Measurements from ENCODE around the gene LRFN2.

The LRFN2 gene

DNA sequence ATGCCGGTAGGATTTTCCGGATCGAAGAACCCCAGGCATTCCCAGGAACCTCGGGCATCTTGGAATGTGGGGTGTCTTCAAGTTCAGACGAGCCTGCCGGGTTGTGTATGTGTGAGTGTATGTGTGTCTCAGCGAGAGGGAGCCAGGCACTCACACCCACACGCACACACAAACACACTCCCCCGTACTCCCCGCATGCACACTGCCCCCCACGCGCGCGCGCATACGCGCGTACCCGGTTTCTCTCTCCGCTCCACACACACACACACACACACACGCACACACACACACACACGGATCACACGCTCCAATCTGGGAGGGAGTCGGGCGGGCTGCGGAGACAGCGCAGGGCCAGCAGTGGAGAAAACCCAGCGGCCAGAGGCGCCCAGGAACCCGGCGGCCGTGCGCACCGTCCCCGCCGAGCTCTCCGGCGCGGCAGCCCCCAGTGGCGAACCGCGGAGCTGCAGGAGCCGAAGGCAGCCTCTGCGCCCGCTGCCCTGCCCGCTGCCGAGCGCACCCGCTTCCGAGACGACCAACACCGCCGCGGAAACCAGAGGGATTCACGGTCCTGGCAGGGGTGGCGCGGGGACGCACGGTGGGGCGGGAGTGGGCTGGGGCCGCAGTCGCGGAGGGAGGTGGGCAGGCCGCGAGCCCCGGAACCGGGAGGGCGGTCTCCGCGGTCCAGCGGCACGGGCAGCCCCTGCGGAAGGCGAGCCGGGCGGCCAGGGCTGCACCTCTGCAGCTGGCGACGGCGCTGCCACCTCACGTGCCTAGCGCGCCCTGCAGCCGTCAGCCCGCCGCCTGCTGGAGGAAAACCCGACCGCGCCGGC, at the start of gene LRFN2:
TSS of gene LRFN2 (minus strand) at position 125 of the 830 bp plus-strand sequence.
- H3K27ac ChIP-seq, result peak within 1 kb of the TSS; percentile 81
- TF ChIP-seq, protein P1, sequence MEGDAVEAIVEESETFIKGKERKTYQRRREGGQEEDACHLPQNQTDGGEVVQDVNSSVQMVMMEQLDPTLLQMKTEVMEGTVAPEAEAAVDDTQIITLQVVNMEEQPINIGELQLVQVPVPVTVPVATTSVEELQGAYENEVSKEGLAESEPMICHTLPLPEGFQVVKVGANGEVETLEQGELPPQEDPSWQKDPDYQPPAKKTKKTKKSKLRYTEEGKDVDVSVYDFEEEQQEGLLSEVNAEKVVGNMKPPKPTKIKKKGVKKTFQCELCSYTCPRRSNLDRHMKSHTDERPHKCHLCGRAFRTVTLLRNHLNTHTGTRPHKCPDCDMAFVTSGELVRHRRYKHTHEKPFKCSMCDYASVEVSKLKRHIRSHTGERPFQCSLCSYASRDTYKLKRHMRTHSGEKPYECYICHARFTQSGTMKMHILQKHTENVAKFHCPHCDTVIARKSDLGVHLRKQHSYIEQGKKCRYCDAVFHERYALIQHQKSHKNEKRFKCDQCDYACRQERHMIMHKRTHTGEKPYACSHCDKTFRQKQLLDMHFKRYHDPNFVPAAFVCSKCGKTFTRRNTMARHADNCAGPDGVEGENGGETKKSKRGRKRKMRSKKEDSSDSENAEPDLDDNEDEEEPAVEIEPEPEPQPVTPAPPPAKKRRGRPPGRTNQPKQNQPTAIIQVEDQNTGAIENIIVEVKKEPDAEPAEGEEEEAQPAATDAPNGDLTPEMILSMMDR (conservative IDR thresholded peaks at IDR 0.05), result peak; percentile 89

- TF ChIP-seq, protein P1 (conservative IDR thresholded peaks at IDR 0.05), result no peak
- H3K27ac ChIP-seq, result no peak overlapping the region
Observed at GRCh38 chr6:40634429-40634828, 47.3 kb upstream of the LRFN2 start.

- no peak overlapping the region for H3K27ac ChIP-seq
- TF ChIP-seq, protein P1 (conservative IDR thresholded peaks at IDR 0.05), result no peak
Observed at GRCh38 chr6:40631744-40632143, 44.6 kb upstream of the LRFN2 start.

DNA sequence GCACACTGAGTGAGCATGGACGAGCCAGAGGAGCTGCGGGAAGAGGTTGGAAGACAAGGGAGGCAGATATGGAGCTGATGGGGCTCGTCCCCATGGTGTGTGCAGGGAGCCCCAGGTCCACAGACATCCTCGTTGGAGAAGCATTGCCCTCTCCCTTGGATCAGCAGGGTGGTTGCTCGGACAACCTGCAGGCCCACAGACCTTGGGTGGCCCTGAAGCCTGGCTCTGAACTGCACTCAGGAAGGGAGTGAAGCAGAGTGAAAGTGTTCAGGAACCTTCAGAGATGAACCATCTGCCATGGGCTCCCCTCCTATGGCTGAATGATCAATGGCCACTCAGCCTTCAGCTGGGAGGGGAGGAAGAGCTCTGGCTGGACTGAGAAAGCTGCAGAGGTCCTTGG, 43.3 kb upstream of the LRFN2 start:
- no peak overlapping the region for H3K27ac ChIP-seq
- TF ChIP-seq, protein P1 (conservative IDR thresholded peaks at IDR 0.05), result no peak

DNA sequence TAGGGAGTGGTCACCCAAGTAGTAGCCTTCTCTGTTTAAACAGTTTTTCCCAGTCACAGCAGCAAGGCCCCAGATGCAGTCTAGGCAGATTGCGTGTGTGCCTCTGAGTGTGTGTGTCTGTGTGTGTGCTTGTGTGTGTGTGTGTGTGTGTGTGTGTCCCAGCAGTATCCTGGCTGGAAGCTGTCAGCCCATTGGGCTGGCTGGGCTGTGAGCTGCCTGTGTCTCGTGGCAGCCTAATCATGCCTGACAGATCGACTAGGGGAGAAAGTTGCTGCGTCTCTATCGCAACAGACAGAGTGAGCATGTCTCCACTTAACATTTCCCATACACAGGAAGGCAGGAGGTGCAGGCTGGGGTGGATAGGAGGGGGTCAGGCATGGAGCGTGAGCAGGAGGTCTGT, 42.9 kb upstream of the LRFN2 start:
- TF ChIP-seq, protein P1 (conservative IDR thresholded peaks at IDR 0.05), result no peak
- H3K27ac ChIP-seq, result no peak overlapping the region

GRCh38 chr6:40629463-40629862, 42.3 kb upstream of the LRFN2 start:
- TF ChIP-seq, protein P1 (conservative IDR thresholded peaks at IDR 0.05), result no peak
- H3K27ac ChIP-seq, result no peak overlapping the region

GRCh38 chr6:40627316-40627715, 40.2 kb upstream of the LRFN2 start:
- no peak overlapping the region for H3K27ac ChIP-seq
- TF ChIP-seq, protein P1 (conservative IDR thresholded peaks at IDR 0.05), result no peak
